Measurements from ENCODE around the gene DAZAP1.

Gene DAZAP1

DNA sequence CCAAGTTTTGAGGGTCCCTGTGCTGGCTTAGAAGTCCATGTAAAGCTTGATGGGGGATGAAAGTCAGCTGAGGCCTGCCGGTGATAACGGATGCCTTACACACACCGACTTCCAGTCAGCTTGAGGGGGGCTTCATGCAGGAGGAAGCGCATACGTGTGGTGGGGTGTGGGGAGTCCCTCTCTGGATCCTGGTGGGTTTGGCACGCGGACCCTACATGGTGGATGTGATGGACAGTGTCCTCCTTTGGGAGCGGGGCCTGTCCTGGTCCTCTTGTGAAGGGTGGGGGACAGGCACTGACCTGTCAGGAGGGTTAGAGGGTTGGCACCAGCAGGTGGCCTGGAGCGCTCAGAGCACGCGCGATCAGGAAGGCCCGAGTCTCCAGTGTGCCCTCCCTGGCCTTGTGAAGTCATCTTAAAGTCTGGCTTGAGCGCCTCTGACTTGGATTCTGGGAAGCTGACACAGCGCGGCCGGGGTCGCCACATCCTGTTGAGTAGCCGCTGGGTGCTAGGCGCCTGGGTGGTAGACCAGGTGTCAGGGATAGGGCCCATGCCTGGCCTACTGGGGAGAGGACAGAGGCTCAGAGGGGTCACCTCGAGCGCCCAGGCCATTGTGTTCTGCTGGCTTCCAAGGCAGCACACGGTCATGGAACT lies 2.9 kb downstream of the DAZAP1 start:
- Histone ChIP-seq H3K9me3 (ENCODE audit: control insufficient read depth in 5 of 5, low read length in 5 of 5) (no peaks in the 10 kb centered on the region), H3K27ac (ENCODE audit: low read depth, low read length) (peak overlapping the region; percentile 77), H3K4me3 (ENCODE audit: low read depth in 1 of 5, low read length in 5 of 5) (peak overlapping the region in 4 of 5 donors; percentile 1 to 73 (median 30)), H3K4me1 (ENCODE audit: control insufficient read depth in 5 of 5, insufficient read depth in 5 of 5, low read length in 5 of 5) (peaks cover 15 to 74% (median 62%) of the 10 kb centered on the region in 5 donors), H3K9ac (ENCODE audit: low read length in 5 of 5) (peak overlapping the region in 4 of 5 donors; percentile 46 to 97 (median 70)), H3K36me3 (ENCODE audit: control insufficient read depth in 5 of 5, insufficient read depth in 5 of 5, low read length in 5 of 5) (peaks cover 0 to 16% (median 6%) of the 10 kb centered on the region in 5 donors), H3K27me3 (ENCODE audit: control insufficient read depth in 5 of 5, insufficient read depth in 4 of 5, low read length in 5 of 5) (no peaks in the 10 kb centered on the region)

DNA sequence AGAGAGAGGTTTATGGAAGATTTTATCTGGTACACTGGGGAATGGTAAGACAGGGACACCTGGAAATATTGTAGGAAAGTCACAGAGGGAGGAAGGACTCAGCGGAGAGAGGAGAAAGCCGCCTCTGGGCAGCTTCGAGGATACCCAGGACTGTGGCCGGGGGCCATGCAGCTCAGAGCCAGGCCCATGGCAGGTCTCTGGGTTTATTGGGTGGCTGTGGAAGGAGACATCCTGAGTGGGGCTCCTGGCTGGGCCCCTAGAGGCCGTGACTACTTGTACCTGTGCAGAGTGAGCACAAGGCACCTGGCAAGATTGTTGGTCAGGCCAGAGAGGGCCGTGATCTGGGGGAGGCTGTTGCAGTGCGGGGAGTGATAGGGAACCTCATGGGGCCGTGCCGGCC lies 3.4 kb downstream of the DAZAP1 start:
- peaks cover 19 to 79% (median 68%) of the 10 kb centered on the region in 5 donors for H3K4me1 ChIP-seq (ENCODE audit: control insufficient read depth in 5 of 5, insufficient read depth in 5 of 5, low read length in 5 of 5)
- no peaks in the 10 kb centered on the region for H3K27me3 ChIP-seq (ENCODE audit: control insufficient read depth in 5 of 5, insufficient read depth in 4 of 5, low read length in 5 of 5)
- peak overlapping the region in 1 of 5 donors; percentile 3 for H3K4me3 ChIP-seq (ENCODE audit: low read depth in 1 of 5, low read length in 5 of 5)
- H3K9me3 ChIP-seq (ENCODE audit: control insufficient read depth in 5 of 5, low read length in 5 of 5) = no peaks in the 10 kb centered on the region
- H3K9ac ChIP-seq (ENCODE audit: low read length in 5 of 5) = peak overlapping the region in 4 of 5 donors; percentile 46 to 97 (median 70)
- peaks cover 0 to 16% (median 6%) of the 10 kb centered on the region in 5 donors for H3K36me3 ChIP-seq (ENCODE audit: control insufficient read depth in 5 of 5, insufficient read depth in 5 of 5, low read length in 5 of 5)
- H3K27ac ChIP-seq (ENCODE audit: low read depth, low read length) = peak overlapping the region; percentile 77

DNA sequence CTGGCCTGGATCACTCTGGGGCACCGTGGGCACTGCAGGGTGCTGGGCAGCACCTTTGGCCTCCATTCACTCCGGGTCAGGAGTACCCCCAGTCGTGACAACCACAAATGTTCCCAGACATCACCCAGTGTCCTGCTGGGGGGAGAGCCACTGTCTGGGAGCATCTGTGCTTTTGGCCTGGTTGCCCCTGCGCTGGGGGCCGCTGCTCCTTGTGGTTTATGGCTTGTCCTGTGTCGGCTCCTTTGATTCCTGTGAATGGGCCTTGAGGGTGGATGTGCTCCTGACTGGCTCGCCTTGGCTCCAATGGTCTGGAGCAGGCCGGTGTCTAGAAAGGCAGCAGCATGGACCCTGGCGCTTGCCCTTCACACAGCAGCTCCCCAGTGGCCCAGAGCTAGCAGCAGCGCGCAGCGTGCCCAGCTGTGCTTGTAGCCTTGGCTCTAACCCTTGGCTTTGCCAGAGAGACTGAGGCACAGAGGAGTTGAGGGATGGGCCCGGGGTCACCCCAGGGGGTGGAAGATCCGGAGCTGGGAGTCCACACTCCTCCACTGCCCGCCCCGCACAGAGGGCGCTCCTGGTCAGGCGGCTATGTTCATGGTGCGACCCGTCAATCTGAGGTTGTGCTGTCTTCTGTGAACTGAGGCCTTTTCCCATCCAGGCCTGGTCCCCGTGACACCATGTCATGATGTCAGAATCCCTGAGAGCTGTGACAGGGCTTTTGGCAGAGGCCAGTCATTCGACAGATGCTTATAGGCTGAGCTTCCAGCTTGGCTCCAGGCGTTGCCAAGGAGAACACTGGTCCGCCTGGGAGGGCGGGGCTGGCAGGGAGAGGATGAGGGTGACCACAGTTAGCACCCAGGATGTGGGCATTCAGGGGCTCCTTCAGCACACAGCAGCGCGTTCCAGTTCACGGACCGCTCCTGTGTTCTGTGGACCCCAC lies 4.1 kb downstream of the DAZAP1 start:
- Histone ChIP-seq H3K4me3 (ENCODE audit: low read depth in 1 of 5, low read length in 5 of 5) (peak overlapping the region in 1 of 5 donors; percentile 3), H3K27me3 (ENCODE audit: control insufficient read depth in 5 of 5, insufficient read depth in 4 of 5, low read length in 5 of 5) (no peaks in the 10 kb centered on the region), H3K36me3 (ENCODE audit: control insufficient read depth in 5 of 5, insufficient read depth in 5 of 5, low read length in 5 of 5) (peaks cover 0 to 16% (median 6%) of the 10 kb centered on the region in 5 donors), H3K27ac (ENCODE audit: low read depth, low read length) (peak overlapping the region; percentile 77), H3K9me3 (ENCODE audit: control insufficient read depth in 5 of 5, low read length in 5 of 5) (no peaks in the 10 kb centered on the region), H3K9ac (ENCODE audit: low read length in 5 of 5) (peak overlapping the region in 4 of 5 donors; percentile 38 to 97 (median 68)), H3K4me1 (ENCODE audit: control insufficient read depth in 5 of 5, insufficient read depth in 5 of 5, low read length in 5 of 5) (peaks cover 24 to 84% (median 73%) of the 10 kb centered on the region in 5 donors)

DNA sequence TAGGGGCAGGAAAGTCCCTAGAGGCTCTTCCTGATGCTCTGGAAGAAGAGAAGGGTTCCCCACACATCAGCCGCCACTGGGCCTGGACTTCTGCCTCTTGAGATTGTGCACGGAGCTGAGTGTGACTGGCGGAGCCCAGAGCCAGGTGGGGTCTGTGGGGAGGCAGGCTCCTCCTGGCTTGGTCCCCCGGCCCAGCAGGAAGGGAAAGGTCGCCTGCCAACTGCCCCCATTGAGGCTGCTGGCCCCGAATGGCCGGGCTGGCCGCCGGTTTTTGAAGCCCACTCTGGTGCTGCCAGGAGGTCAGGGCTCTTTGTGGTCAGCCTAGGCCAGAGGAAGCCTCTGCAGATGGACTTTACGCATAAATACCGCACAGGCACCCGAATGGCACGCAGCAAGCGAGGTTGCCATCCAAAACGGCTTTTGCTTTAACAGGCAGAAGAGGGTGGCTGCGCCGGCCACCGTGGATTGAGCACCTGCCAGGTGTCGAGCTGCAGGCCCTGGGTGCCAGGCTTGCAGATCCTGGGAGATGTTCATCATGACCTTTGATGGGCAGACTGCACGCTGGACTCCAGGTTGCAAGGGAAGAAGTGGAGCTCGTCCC lies 5.0 kb downstream of the DAZAP1 start:
- peak overlapping the region; percentile 77 for H3K27ac ChIP-seq (ENCODE audit: low read depth, low read length)
- no peaks in the 10 kb centered on the region for H3K9me3 ChIP-seq (ENCODE audit: control insufficient read depth in 5 of 5, low read length in 5 of 5)
- H3K9ac ChIP-seq (ENCODE audit: low read length in 5 of 5) = no peak overlapping the region
- no peaks in the 10 kb centered on the region for H3K27me3 ChIP-seq (ENCODE audit: control insufficient read depth in 5 of 5, insufficient read depth in 4 of 5, low read length in 5 of 5)
- peaks cover 24 to 87% (median 79%) of the 10 kb centered on the region in 5 donors for H3K4me1 ChIP-seq (ENCODE audit: control insufficient read depth in 5 of 5, insufficient read depth in 5 of 5, low read length in 5 of 5)
- no peak overlapping the region for H3K4me3 ChIP-seq (ENCODE audit: low read depth in 1 of 5, low read length in 5 of 5)
- H3K36me3 ChIP-seq (ENCODE audit: control insufficient read depth in 5 of 5, insufficient read depth in 5 of 5, low read length in 5 of 5) = peaks cover 0 to 16% (median 8%) of the 10 kb centered on the region in 5 donors

DNA sequence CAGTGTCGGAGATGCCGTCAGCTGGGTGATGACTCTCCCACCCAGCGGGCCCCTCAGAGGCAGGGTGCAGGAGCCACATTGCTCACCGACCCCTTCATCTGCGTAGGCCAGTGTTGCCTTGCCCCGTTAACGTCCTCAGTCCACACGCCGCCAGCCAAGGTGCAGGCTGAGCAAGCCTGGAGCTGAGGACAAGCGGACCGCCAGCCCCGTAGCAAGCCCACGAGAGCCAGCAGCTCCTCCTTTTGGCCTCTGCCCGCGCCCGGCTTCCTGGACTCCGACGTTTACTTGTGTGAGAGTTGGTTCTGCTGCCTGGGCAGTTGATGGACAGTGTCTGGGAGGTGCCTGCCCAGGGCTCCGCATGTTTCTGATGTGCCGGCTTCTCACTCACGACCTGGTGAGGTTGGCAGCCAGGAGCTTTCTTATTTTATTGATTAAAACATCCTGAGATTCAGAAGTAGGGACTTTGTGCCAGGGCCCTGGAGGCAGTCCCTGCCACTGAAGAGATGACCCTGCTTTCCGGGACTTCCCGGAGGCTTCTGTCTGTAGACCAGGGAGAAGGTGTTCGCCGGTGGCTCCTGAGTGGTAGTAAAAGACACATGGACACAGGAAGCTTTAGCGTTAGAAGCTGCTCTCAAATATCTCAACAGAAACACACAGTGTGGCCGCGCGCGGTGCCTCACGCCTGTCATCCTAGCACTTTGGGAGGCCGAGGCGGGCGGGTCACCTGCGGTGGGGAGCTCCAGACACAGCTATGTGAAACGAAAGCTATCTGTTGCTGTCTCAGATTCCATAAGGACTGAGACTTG lies 5.8 kb downstream of the DAZAP1 start:
- H3K9ac ChIP-seq (ENCODE audit: low read length in 5 of 5) = no peak overlapping the region
- H3K4me3 ChIP-seq (ENCODE audit: low read depth in 1 of 5, low read length in 5 of 5) = no peak overlapping the region
- H3K27me3 ChIP-seq (ENCODE audit: control insufficient read depth in 5 of 5, insufficient read depth in 4 of 5, low read length in 5 of 5) = no peaks in the 10 kb centered on the region
- H3K27ac ChIP-seq (ENCODE audit: low read depth, low read length) = peak overlapping the region; percentile 62
- H3K36me3 ChIP-seq (ENCODE audit: control insufficient read depth in 5 of 5, insufficient read depth in 5 of 5, low read length in 5 of 5) = peaks cover 0 to 22% (median 15%) of the 10 kb centered on the region in 5 donors
- H3K9me3 ChIP-seq (ENCODE audit: control insufficient read depth in 5 of 5, low read length in 5 of 5) = no peaks in the 10 kb centered on the region
- H3K4me1 ChIP-seq (ENCODE audit: control insufficient read depth in 5 of 5, insufficient read depth in 5 of 5, low read length in 5 of 5) = peaks cover 24 to 91% (median 86%) of the 10 kb centered on the region in 5 donors

DNA sequence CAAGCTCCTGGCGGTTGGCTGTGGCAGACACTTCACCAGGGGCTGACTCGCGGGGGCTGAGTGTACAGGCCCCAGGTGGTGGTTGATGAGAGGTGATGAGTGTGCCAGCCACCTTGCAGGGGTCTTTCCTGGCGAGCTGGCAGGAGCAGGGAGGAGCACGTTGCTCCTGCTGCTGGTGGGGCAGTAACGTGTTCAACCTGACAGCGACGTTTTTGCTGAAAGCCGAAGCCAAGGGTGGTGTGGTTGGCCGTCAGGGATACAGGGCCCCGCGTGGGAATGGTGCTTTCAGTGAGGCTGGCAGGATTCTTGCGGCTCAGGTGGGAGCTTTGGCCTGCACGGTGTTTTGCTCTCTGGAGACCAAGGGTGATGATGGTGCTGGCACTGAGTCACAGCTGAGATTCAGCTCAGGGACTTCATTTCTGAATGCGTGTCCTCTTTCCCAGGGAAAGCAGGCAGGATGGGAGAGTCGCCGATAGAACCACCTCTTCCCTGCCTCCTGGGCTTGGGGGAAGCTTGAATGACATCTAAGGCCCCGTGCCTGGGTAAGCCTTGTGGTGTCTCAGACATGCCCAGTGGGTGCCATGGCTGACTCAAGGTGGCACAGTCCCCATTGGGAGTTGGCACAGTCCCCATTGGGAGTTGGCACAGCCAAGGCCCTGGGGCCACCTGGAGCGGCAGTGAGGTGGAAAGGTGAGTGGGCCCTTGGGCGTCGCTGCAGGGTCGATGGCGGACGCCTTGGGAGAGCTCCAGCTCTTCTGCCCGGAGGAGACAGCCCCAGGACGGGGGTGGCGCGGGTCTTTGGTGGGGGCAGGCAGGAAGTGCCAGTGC lies 8.8 kb downstream of the DAZAP1 start:
- Histone ChIP-seq H3K27me3 (ENCODE audit: control insufficient read depth in 5 of 5, insufficient read depth in 4 of 5, low read length in 5 of 5) (no peaks in the 10 kb centered on the region), H3K9me3 (ENCODE audit: control insufficient read depth in 5 of 5, low read length in 5 of 5) (no peaks in the 10 kb centered on the region), H3K36me3 (ENCODE audit: control insufficient read depth in 5 of 5, insufficient read depth in 5 of 5, low read length in 5 of 5) (peaks cover 0 to 50% (median 43%) of the 10 kb centered on the region in 5 donors), H3K4me1 (ENCODE audit: control insufficient read depth in 5 of 5, insufficient read depth in 5 of 5, low read length in 5 of 5) (peaks cover 12 to 66% (median 60%) of the 10 kb centered on the region in 5 donors), H3K9ac (ENCODE audit: low read length in 5 of 5) (peak overlapping the region; percentile 35 to 84 (median 68)), H3K27ac (ENCODE audit: low read depth, low read length) (peak overlapping the region; percentile 85), H3K4me3 (ENCODE audit: low read depth in 1 of 5, low read length in 5 of 5) (peak overlapping the region in 3 of 5 donors; percentile 17 to 56 (median 18))

DNA sequence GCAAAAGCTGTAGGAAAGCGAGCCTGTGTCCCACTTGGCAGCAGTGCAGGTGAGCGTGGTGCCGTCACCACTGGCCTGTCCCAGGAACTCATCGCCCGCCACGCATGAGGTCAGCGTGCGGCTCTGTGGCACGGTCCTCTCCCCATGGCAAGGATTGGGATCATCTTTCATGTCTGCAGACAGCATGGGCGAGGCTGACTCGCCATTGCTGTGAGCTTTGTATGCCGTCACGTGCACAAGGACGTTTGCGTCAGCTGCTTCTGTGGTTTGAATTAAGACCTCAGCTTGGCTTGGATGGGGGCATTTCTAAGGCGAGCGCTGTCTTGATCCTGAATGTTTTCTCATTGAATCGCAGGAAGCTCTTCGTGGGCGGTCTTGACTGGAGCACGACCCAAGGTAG lies 9.8 kb downstream of the DAZAP1 start:
- H3K9me3 ChIP-seq (ENCODE audit: control insufficient read depth in 5 of 5, low read length in 5 of 5) = no peaks in the 10 kb centered on the region
- H3K4me1 ChIP-seq (ENCODE audit: control insufficient read depth in 5 of 5, insufficient read depth in 5 of 5, low read length in 5 of 5) = peaks cover 9 to 57% (median 51%) of the 10 kb centered on the region in 5 donors
- peaks cover 0 to 57% (median 52%) of the 10 kb centered on the region in 5 donors for H3K36me3 ChIP-seq (ENCODE audit: control insufficient read depth in 5 of 5, insufficient read depth in 5 of 5, low read length in 5 of 5)
- peak overlapping the region in 3 of 5 donors; percentile 17 to 68 (median 66) for H3K9ac ChIP-seq (ENCODE audit: low read length in 5 of 5)
- H3K4me3 ChIP-seq (ENCODE audit: low read depth in 1 of 5, low read length in 5 of 5) = peak overlapping the region in 1 of 5 donors; percentile 29
- no peaks in the 10 kb centered on the region for H3K27me3 ChIP-seq (ENCODE audit: control insufficient read depth in 5 of 5, insufficient read depth in 4 of 5, low read length in 5 of 5)
- H3K27ac ChIP-seq (ENCODE audit: low read depth, low read length) = peak overlapping the region; percentile 85

DNA sequence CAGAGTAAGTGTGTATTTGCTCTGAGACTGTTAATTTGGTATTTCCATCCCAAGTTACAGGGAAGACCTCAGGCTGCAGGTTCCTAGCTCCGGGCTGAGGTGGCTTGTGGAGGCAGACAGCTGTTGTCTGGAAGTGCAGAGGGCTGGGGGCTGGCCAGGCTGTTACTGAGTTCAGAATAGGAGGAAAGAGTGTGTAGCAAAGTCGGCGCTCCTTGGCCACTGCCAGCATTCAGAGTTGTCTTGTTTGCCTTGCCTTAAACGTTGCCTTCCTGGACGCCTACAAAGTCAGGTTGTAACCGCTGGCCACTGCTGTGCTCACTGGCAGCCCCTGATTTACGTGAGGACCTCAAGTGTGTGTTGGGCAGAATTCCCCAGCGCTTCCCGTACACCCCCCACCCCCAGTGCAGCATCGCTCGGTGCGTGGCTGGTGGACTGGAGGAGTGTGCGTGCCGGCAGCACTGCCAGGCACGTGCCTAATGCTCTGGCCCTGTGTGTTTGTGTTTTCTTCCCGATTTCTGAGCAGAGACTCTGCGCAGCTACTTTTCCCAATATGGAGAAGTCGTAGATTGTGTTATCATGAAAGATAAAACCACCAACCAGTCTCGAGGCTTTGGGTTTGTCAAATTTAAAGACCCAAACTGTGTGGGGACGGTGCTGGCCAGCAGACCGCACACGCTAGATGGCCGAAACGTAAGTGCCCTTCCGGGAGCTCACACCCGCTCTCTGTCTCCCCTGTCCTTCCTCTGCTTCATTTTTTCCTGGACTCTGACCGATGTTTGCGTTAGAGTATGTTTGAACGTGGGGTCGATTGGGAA lies 10.5 kb downstream of the DAZAP1 start:
- peaks cover 0 to 60% (median 57%) of the 10 kb centered on the region in 5 donors for H3K36me3 ChIP-seq (ENCODE audit: control insufficient read depth in 5 of 5, insufficient read depth in 5 of 5, low read length in 5 of 5)
- no peaks in the 10 kb centered on the region for H3K9me3 ChIP-seq (ENCODE audit: control insufficient read depth in 5 of 5, low read length in 5 of 5)
- H3K27me3 ChIP-seq (ENCODE audit: control insufficient read depth in 5 of 5, insufficient read depth in 4 of 5, low read length in 5 of 5) = no peaks in the 10 kb centered on the region
- peak overlapping the region in 1 of 5 donors; percentile 29 for H3K4me3 ChIP-seq (ENCODE audit: low read depth in 1 of 5, low read length in 5 of 5)
- peak overlapping the region in 1 of 5 donors; percentile 66 for H3K9ac ChIP-seq (ENCODE audit: low read length in 5 of 5)
- H3K4me1 ChIP-seq (ENCODE audit: control insufficient read depth in 5 of 5, insufficient read depth in 5 of 5, low read length in 5 of 5) = peaks cover 9 to 49% (median 44%) of the 10 kb centered on the region in 5 donors
- no peak overlapping the region for H3K27ac ChIP-seq (ENCODE audit: low read depth, low read length)

Data from subcutaneous abdominal adipose tissue (tissue), 5 donors.